ENCODE measurements around the gene PLAC8L1.

The PLAC8L1 gene

DNA sequence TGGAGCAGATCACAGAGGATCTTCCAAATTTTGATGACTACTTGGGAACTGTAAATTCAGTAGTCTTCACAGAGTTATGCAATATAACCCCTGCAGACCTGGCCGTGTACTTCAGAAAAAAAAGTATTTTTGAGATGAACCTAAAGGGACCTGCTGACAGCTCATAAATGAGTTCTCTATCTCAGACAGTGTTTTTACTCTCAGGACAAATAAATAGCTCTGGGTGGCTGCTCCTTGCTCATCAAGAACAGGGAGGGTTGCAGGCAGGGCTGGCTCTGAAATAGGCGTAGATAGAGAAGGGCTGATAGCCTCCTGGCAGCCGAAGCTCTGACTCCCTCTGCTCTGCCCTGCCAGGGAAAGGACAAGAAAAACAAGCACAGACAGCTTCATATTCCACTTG is 64.8 kb downstream of the PLAC8L1 start:
- DNase-seq: no peak

DNA sequence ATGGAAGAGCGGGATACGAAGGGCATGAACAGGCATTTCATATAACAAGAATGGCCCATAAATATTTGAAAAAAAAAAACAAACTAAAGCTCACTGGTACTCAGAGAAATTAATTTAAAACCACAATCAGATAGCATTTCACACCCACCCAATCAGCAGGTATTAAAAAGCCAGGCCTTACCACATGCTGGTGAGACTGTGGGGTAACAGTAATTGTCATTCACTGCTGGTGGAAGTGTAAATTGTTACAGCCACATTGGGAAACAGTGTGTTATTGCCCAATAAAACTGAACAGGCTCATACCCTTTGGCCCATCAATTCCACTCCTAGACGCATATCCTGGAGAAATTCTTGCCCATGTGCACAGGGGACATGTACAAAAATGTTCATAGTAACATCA is 66.0 kb downstream of the PLAC8L1 start:
- no peak for DNase-seq

DNA sequence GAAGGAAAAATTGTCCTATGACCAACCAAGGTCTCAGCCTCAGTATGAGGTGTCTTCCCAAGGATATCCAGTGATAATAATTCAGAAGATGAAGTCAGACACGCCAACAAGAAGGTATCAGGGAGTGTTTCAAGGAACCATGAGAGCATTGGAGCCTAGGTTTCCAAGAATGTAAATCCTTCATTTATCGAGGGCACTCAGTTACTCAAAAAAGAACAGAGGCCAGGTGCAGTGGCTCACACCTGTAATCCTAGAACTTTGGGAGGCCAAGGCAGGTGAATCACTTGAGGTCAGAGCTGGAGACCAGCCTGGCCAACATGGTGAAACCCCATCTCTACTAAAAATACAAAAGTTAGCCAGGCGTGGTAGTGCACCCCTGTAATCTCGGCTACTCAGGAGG is 70.8 kb downstream of the PLAC8L1 start:
- DNase-seq: no peak
